ENCODE results near the gene NTN4.

DNA sequence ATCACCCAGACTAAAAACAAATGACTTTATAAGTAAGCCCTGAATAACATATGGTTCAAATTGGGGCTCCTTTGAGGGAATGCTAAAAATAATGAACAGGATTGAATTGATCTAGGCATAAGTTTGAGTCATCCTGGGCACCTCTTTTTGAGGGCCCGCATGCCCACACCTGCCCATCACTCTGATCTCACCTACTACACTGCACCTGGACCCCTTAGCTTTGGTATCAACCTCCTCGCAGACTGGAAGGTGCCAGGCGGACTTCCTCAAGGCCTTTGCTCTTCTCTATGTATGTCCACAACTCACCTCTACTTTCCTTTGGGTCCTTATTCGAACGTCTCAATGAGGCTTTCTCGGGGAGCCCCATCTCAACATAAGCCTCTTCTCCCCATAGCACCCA, 17.2 kb downstream of the NTN4 start:
- TF ChIP-seq CTCF (IDR thresholded peaks at IDR 0.05) (no peak), POLR2AphosphoS5 (IDR thresholded peaks at IDR 0.05) (no peak), POLR2A (IDR thresholded peaks at IDR 0.05) (no peak)

Measured in prostate gland (tissue), 2 donors.